Measurements from ENCODE around the gene UST.

GRCh38 chr6:149052350-149053106 lies 305.7 kb downstream of the UST start:
- TF ChIP-seq CTCF (conservative IDR thresholded peaks at IDR 0.05; ENCODE audit: low read length) (no peak), EZH2phosphoT487 (IDR thresholded peaks at IDR 0.05; ENCODE audit: borderline replicate concordance, low read depth, low read length) (no peak)

Data from OCI-LY7 (cell line).